Astrocyte (in vitro differentiated cells and primary cell): ENCODE results near the gene TTBK2. TPM values are rescaled to one million over a fixed set of nuclear protein-coding genes. Genes with fewer than 3 reads are reported as not detected.
A peak's percentile ranks its signal among the peaks of the same experiment; 100 is the strongest.

ENCODE experiments used
- DNase-seq: peaks from one replicate; pipeline ENCODE4 v3.0.0-alpha.2; 2010; ENCODE audit warnings: low read depth
- FAIRE-seq: peaks from 2 replicates; lab custom pipeline; 2011; peaks lifted over from hg19 to GRCh38; lab: Jason Lieb, UNC
- H2AFZ ChIP-seq: 2 replicates; pipeline ENCODE4 v1.6.0; 2012; ENCODE audit warnings: low read depth, low read length, inconsistent platforms
- H3K27ac ChIP-seq: 2 replicates; pipeline ENCODE4 v1.5.1; 2011; ENCODE audit warnings: low read depth, low read length, inconsistent platforms
- H3K27me3 ChIP-seq: 2 replicates; pipeline ENCODE4 v1.6.0; 2011; ENCODE audit warnings: low read length, inconsistent platforms; ENCODE audit not compliant: insufficient read depth
- H3K36me3 ChIP-seq: 2 replicates; pipeline ENCODE4 v1.5.1; 2011; ENCODE audit warnings: low read length, inconsistent platforms; ENCODE audit not compliant: insufficient read depth
- H3K4me1 ChIP-seq: 2 replicates; pipeline ENCODE4 v1.5.1; 2011; ENCODE audit warnings: low read length, inconsistent platforms; ENCODE audit not compliant: insufficient read depth
- H3K4me2 ChIP-seq: 2 replicates; pipeline ENCODE4 v1.6.0; 2012; ENCODE audit warnings: low read length, inconsistent platforms
- H3K4me3 ChIP-seq: 2 replicates; pipeline ENCODE4 v1.5.1; 2011; ENCODE audit warnings: low read depth, mild to moderate bottlenecking, low read length, inconsistent platforms; ENCODE audit not compliant: insufficient read depth
- H3K79me2 ChIP-seq: 2 replicates; pipeline ENCODE4 v1.6.0; 2012; ENCODE audit warnings: mild to moderate bottlenecking, low read length, inconsistent platforms; ENCODE audit not compliant: insufficient read depth
- H3K9ac ChIP-seq: 2 replicates; pipeline ENCODE4 v1.6.0; 2012; ENCODE audit warnings: mild to moderate bottlenecking, low read length, inconsistent platforms
- H3K9me3 ChIP-seq: 2 replicates; pipeline ENCODE4 v1.5.1; 2012; ENCODE audit warnings: low read depth, mild to moderate bottlenecking, low read length, inconsistent platforms; ENCODE audit not compliant: insufficient read depth
- H4K20me1 ChIP-seq: 2 replicates; pipeline ENCODE4 v1.6.0; 2012; ENCODE audit warnings: low read length, inconsistent platforms; ENCODE audit not compliant: insufficient read depth
- H3K27ac Mint-ChIP-seq: one replicate; pipeline ENCODE4 v1.8.0; 2021; ENCODE audit warnings: mild to moderate bottlenecking, mixed read lengths; ENCODE audit not compliant: unreplicated experiment
- H3K27me3 Mint-ChIP-seq: one replicate; pipeline ENCODE4 v1.8.0; 2021; ENCODE audit warnings: low read depth, mixed read lengths; ENCODE audit not compliant: unreplicated experiment
- H3K36me3 Mint-ChIP-seq: one replicate; pipeline ENCODE4 v1.8.0; 2021; ENCODE audit warnings: low read depth, mixed read lengths; ENCODE audit not compliant: unreplicated experiment
- H3K4me1 Mint-ChIP-seq: one replicate; pipeline ENCODE4 v1.8.0; 2021; ENCODE audit warnings: low read depth, mixed read lengths; ENCODE audit not compliant: unreplicated experiment
- H3K4me3 Mint-ChIP-seq: one replicate; pipeline ENCODE4 v1.8.0; 2021; ENCODE audit warnings: mild to moderate bottlenecking, moderate library complexity, mixed read lengths; ENCODE audit not compliant: unreplicated experiment
- H3K9me3 Mint-ChIP-seq: one replicate; pipeline ENCODE4 v1.8.0; 2021; ENCODE audit warnings: mild to moderate bottlenecking, mixed read lengths; ENCODE audit not compliant: unreplicated experiment
- EZH2 ChIP-seq: IDR thresholded peaks from 2 replicates; pipeline ENCODE4 v1.6.1; 2012; ENCODE audit warnings: mild to moderate bottlenecking, low read length, inconsistent platforms; ENCODE audit not compliant: insufficient read depth
- total RNA-seq: library from RNA; stranded (reverse); gene quantifications from 2 replicates; pipeline ENCODE4 v1.2.1, GENCODE V29; 2021
- TF ChIP-seq, protein P1 (sequence below): IDR thresholded peaks from 2 replicates; pipeline ENCODE4 v1.5.1; 2011; ENCODE audit warnings: low read depth, mild to moderate bottlenecking, inconsistent platforms, low read length, moderate library complexity; ENCODE audit not compliant: insufficient read depth

The TTBK2 gene
- total RNA-seq, 1 donor from 2014 or later = 14.8 TPM

DNA sequence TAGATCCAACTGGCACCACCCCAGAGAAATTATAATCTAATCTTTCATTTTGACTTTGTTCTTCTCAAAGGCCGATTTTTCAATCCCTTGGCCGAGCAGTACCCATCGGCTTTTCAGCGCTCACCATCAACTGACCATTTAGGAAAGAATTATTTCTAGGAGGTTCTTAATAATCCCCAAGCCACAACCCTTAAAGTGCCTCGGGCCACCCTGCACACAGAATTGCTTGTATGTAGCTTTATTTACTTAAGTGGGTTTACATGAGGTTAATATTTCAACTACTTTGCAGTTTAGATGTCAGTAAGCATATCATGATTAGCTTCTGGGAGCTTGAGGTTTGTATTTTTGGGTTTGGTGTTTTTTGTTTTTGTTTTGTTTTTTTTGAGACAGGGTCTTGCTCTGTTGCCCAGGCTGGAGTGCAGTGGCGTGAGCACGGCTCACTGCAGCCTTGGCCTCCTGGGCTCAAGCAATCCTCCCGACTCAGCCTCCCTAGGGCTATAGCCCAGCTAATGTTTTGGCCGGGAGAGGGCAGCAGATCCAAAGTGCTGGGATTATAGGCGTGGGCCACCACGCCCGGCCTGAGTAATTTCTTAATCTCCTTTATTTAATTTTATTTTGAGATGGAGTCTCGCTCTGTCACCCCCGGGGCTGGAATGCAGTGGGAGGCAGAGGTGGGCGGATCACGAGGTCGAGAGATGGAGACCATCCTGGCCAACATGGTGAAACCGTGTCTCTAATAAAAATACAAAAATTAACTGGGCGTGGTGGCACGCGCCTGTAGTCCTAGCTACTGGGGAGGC, 182.8 kb downstream of the TTBK2 start:
- Histone ChIP-seq H3K27me3 (no peaks in the 10 kb centered on the region), H3K36me3 (peaks cover 3% of the 10 kb centered on the region), H2AFZ (peak overlapping the region; percentile 93), H3K79me2 (peaks cover 15% of the 10 kb centered on the region), H3K9me3 (no peaks in the 10 kb centered on the region), H3K4me1 (peaks cover 10% of the 10 kb centered on the region), H3K27ac (peak overlapping the region; percentile 76), H3K4me2 (peak overlapping the region; percentile 94), H3K4me3 (peak overlapping the region; percentile 83), H4K20me1 (peaks cover 22% of the 10 kb centered on the region), H3K9ac (peak overlapping the region; percentile 90)
- TF ChIP-seq EZH2 = no peak
- TF ChIP-seq, protein P1, sequence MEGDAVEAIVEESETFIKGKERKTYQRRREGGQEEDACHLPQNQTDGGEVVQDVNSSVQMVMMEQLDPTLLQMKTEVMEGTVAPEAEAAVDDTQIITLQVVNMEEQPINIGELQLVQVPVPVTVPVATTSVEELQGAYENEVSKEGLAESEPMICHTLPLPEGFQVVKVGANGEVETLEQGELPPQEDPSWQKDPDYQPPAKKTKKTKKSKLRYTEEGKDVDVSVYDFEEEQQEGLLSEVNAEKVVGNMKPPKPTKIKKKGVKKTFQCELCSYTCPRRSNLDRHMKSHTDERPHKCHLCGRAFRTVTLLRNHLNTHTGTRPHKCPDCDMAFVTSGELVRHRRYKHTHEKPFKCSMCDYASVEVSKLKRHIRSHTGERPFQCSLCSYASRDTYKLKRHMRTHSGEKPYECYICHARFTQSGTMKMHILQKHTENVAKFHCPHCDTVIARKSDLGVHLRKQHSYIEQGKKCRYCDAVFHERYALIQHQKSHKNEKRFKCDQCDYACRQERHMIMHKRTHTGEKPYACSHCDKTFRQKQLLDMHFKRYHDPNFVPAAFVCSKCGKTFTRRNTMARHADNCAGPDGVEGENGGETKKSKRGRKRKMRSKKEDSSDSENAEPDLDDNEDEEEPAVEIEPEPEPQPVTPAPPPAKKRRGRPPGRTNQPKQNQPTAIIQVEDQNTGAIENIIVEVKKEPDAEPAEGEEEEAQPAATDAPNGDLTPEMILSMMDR = no peak
- peaks cover 3% of the 10 kb centered on the region for H3K36me3 Mint-ChIP-seq
- DNase-seq (no peak), FAIRE-seq (no peak)
- no peaks in the 10 kb centered on the region for H3K27me3 Mint-ChIP-seq
- peak overlapping the region; percentile 26 for H3K27ac Mint-ChIP-seq
- H3K4me1 Mint-ChIP-seq = no peaks in the 10 kb centered on the region
- no peaks in the 10 kb centered on the region for H3K9me3 Mint-ChIP-seq
- peak overlapping the region; percentile 82 for H3K4me3 Mint-ChIP-seq

- no peak for FAIRE-seq
These were observed 183.6 kb downstream of the TTBK2 start, which contains the start of gene CDAN1 for GRCh38 chr15:42736793-42737528. TSS of gene CDAN1 (minus strand) at chr15:42737128. CDS start at chr15:42737102, 26 bp downstream.

More at GRCh38 chr15:42736793-42737528, 183.6 kb downstream of the TTBK2 start, which contains the start of gene CDAN1:
- peaks cover 4% of the 10 kb centered on the region for H3K36me3 ChIP-seq
- peak within 1 kb of the TSS; percentile 97 for H2AFZ ChIP-seq
- DNase-seq = peak; percentile 48
- H3K4me1 ChIP-seq = peaks cover 10% of the 10 kb centered on the region
- Mint-ChIP-seq H3K27ac (peak within 1 kb of the TSS; percentile 26), H3K4me1 (no peaks in the 10 kb centered on the region), H3K9me3 (no peaks in the 10 kb centered on the region), H3K27me3 (no peaks in the 10 kb centered on the region), H3K36me3 (peaks cover 8% of the 10 kb centered on the region), H3K4me3 (peak within 1 kb of the TSS; percentile 84)
- H3K27me3 ChIP-seq = no peaks in the 10 kb centered on the region
- no peaks in the 10 kb centered on the region for H3K9me3 ChIP-seq
- no peak for TF ChIP-seq EZH2
- TF ChIP-seq, protein P1 = no peak
- peak within 1 kb of the TSS; percentile 83 for H3K4me3 ChIP-seq
- peak within 1 kb of the TSS; percentile 94 for H3K4me2 ChIP-seq
- peaks cover 22% of the 10 kb centered on the region for H4K20me1 ChIP-seq
- H3K79me2 ChIP-seq = peaks cover 15% of the 10 kb centered on the region
- H3K27ac ChIP-seq = peak within 1 kb of the TSS; percentile 76
- peak within 1 kb of the TSS; percentile 90 for H3K9ac ChIP-seq
